HL-60/S4 (cell line): ENCODE data around the gene SHKBP1.

Source experiments
- in situ Hi-C: fragments of 300-500 bp; cut with MboI; formaldehyde crosslinking; loops from 2 replicates; pipeline ENCODE4 v1.14.3; 2022; ENCODE audit warnings: low sequenced_read_pairs

Gene SHKBP1

DNA sequence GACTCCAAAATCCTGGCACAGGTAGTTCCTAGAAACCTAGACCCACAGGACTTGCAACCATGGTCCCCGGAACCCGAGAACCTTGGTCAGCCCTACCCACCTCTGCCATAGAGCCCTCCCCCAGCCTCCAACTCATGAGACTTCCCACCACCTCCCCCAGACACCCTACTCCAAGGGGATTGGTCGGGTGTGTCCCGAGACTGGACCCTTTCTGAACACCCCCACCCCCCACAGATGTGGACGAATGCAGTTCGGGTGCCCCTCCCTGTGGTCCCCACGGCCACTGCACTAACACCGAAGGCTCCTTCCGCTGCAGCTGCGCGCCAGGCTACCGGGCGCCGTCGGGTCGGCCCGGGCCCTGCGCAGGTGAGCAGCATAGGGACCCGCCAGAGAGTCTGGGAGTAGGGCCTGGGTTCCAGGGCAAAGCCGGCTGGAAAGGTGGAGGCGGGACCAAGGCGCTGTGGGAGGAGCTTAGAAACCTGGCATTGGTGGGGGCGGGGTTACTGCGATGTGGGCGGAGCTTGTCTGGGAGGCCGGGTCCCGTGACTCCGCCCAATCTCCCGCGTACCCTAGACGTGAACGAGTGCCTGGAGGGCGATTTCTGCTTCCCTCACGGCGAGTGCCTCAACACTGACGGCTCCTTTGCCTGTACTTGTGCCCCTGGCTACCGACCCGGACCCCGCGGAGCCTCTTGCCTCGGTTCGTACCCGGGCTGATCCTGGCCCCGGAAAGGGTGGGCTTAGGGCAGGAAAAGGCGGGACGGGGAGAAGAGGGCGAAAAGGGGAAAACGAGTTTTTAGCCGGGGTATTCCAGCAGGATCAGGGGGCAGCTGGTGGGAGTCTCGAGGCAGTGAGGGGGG lies 36.4 kb downstream of the SHKBP1 start:
- in situ Hi-C loops = no loop called here

DNA sequence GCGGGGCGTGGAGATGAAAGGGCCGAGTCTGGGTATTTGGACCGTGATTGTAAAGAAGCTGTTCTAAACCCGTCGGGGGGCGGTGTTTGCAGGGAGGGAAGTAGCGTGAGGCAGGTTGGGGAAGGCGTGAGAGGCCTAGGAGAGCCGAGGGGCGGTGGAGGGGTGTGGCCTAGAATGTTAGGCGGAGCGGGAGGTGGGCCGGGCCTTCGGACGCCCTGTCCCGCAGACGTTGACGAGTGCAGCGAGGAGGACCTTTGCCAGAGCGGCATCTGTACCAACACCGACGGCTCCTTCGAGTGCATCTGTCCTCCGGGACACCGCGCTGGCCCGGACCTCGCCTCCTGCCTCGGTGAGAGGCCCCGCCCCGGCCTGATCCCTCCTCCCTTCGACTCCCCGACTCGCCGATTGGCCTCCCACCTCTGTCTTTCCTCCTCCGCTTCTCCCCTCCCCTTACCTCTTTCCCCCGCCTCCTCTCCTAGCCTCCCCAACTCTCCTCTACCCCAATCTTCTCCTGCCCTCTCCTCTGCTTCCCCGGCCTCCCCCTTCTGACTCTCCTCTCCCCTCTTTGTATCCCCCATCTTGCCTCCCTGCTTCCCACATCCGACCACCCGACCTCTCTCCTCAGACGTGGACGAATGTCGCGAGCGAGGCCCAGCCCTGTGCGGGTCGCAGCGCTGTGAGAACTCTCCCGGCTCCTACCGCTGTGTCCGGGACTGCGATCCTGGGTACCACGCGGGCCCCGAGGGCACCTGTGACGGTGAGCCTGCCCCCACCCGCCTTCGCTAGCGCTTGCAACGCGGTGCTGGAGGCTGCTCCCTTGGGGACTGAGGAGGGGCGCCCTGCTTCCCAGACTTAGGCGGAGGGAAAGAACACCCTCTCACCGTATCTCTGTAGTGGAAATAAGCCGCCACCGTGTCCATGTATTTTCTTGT lies 37.3 kb downstream of the SHKBP1 start:
- in situ Hi-C loops = no loop called here

GRCh38 chr19:40614622-40615411 lies 38.1 kb downstream of the SHKBP1 start:
- in situ Hi-C loops = no loop called here

DNA sequence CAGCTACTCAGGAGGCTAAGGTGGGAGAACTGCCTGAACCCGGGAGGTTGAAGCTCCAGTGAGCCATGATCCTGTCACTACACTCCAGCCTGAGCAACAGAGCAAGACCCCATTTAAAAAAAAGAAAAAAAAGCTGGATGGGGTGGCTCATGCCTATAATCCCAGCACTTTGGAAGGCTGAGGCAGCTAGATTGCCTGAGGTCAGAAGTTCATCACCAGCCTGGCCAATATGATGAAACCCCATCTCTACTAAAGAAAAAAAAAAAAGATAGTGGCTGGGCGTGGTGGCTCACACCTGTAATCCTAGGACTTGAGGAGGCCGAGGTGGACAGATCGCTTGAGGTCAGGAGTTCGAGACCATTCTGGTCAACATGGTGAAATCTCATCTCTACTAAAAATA lies 39.5 kb downstream of the SHKBP1 start:
- in situ Hi-C loops = no loop called here

- in situ Hi-C loops = no loop called here
These were observed 40.3 kb downstream of the SHKBP1 start for GRCh38 chr19:40616941-40617340.

- in situ Hi-C loops = no loop called here
These were observed 41.3 kb downstream of the SHKBP1 start for GRCh38 chr19:40617961-40618360.

- in situ Hi-C loops = no loop called here
These were observed 42.9 kb downstream of the SHKBP1 start for GRCh38 chr19:40619333-40620160.

- in situ Hi-C loops = no loop called here
These were observed 43.5 kb downstream of the SHKBP1 start for GRCh38 chr19:40620161-40620485.

DNA sequence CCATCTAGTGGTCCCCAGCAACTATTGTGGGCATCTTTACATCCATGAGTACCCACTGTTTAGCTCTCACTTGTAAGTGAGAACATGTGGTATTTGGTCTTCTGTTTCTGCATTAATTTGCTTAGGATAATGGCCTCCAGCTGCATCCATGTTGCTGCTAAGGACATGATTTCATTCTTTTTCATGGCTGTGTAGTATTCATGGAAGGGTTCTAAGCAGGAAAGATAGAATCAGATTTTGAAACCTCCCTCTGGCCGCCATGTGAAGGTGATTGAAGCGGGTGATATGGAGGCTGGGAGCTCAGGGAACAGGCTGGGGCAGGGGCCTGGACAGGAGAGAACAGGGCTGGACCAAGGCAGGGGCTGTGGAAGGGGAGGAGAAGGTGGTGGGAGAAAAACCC lies 44.6 kb downstream of the SHKBP1 start:
- in situ Hi-C loops = no loop called here

- in situ Hi-C loops = no loop called here
These were observed 45.5 kb downstream of the SHKBP1 start for GRCh38 chr19:40621966-40622772.

DNA sequence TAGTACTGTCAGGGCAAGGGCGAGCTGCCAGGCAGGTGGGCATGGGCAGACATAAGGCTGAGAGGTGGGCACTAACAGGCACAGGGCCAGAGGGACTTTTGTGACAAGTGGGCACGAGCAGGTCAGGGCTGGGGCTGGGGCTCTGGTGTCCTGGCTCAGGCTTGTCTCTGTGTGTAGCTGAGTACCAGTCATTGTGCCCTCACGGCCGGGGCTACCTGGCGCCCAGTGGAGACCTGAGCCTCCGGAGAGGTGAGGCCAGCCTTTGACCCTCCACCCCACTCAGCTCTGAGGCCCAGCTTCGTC lies 46.1 kb downstream of the SHKBP1 start:
- in situ Hi-C loops = no loop called here

GRCh38 chr19:40623403-40624251 lies 47.0 kb downstream of the SHKBP1 start:
- in situ Hi-C loops = no loop called here

- in situ Hi-C loops = loop anchor here (25.0 kb wide), 1 partner anchor 487 kb away; no protein-coding TSS in a partner anchor
These were observed 47.9 kb downstream of the SHKBP1 start for GRCh38 chr19:40624369-40625153.

DNA sequence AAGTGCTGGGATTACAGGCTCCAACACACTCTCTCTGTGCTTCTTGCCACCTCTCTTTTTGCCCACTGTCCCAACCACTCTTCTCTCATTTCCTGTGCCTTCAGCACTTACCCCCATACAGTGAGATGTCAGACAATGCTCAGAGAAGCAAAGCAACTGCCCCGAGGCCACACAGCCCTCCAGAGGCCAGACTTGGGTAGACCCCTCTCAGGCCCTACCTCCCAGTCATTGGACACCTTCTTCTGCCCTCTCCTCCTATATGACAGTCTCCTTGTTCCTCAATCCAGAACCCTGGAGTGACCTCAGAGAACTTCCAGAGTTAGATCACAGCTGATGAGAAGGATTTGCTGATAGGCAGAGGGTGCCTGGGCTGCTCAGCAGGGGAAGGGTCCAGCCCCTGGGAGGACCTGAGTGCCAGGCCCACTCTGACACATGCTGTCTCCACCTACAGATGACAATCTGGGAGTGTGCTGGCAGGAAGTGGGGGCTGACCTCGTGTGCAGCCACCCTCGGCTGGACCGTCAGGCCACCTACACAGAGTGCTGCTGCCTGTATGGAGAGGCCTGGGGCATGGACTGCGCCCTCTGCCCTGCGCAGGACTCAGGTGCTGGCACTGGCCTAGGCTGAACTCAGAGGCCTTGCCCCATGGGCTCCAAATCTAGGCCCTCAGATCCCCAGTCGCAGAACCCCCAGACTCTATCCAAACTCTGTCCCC lies 48.9 kb downstream of the SHKBP1 start:
- in situ Hi-C loops = loop anchor here (25.0 kb wide), 1 partner anchor 488 kb away; no protein-coding TSS in a partner anchor

- in situ Hi-C loops = loop anchor here (25.0 kb wide), 1 partner anchor 490 kb away; no protein-coding TSS in a partner anchor
These were observed 50.2 kb downstream of the SHKBP1 start for GRCh38 chr19:40626918-40627317.

- in situ Hi-C loops = loop anchor here (25.0 kb wide), 1 partner anchor 490 kb away; no protein-coding TSS in a partner anchor
These were observed 51.0 kb downstream of the SHKBP1 start for GRCh38 chr19:40627486-40628279.
